HCT116 (cell line): ENCODE results near the gene COMMD1.

ENCODE experiments used
- CTCF ChIP-seq, 3 experiments: fragments of 200-600 bp in 1 of 3; sonication (generic) in 1 of 3; IDR thresholded peaks in 2 of 3; conservative IDR thresholded peaks in 1 of 3; 2 replicates each; pipeline ENCODE4 v1.5.1; 2012 to 2017; ENCODE audit warnings: low read depth in 2 of 3, low read length in 2 of 3, antibody characterized with exemption in 1 of 3, borderline replicate concordance in 1 of 3, control low read depth in 1 of 3, mild to moderate bottlenecking in 1 of 3, mixed read lengths in 1 of 3, mixed run types in 1 of 3, moderate library complexity in 1 of 3; ENCODE audit not compliant: insufficient read depth in 1 of 3
- SP1 ChIP-seq: IDR thresholded peaks from 2 replicates; pipeline ENCODE4 v1.6.1; 2012; ENCODE audit warnings: low read depth

- TF ChIP-seq SP1 = no peak
- TF ChIP-seq CTCF (IDR thresholded peaks at IDR 0.05 in 2 of 3, conservative IDR thresholded peaks at IDR 0.05 in 1 of 3; ENCODE audit: borderline replicate concordance in 1 of 3, insufficient read depth in 1 of 3, low read depth in 2 of 3, low read length in 2 of 3) = no peak
Observed at GRCh38 chr2:62056341-62056740, 150.9 kb downstream of the COMMD1 start.
